22Rv1 (cell line): ENCODE measurements around the gene UMODL1.

Experiments used
- ZFX ChIP-seq: fragments of 450-650 bp; IDR thresholded peaks from 2 replicates; pipeline ENCODE4 v1.6.1; 2017; ENCODE audit warnings: antibody characterized with exemption, borderline replicate concordance
- TF ChIP-seq, protein P1 (sequence below): fragments of 450-650 bp; IDR thresholded peaks from 2 replicates; pipeline ENCODE4 v1.5.1; 2017; ENCODE audit warnings: mild to moderate bottlenecking

DNA sequence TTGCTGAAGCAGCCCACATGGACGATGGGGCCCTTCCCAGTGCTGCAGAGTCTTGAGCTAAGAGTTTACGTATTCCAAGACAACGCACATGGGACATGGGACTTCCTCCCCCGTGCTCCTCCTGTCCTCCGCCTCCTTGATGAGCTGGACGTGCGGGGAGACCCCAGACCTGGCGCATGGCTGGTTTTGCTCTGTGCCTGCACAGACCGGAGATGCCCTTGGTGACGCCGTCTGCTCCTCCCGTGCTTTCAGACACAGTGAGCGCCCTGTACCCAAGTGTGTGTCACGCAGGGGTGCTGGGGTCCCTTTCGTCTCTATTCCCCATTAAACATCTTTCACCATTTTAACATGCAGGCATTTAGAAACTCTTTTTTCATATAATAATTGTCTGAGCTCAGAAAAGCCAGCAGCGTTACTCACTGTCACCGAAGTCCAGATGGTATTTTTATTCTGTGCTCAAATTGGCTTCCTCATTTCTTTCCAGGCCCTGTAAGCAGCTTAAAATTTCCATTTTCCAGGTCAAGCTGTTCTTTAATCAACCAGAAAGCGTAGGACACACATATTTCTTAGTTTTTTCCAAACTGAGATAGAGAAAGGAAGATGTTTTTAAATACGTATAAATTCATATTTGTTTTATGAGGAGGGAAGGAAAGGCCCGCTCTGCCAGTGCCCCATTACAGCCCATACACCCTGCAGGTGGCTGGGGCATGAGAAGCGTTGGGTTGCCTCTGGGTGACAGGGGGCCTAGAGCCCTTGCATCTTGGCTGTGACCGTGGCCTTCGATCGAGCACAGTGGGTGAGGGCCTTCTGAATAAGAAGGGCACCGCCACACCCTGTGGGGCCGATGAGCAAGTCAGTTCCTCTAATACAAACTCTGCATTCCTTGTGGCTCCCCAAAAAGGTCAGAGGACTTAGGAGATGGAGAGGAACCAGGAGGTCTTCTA lies 43.0 kb upstream of the UMODL1 start:
- TF ChIP-seq, protein P1, sequence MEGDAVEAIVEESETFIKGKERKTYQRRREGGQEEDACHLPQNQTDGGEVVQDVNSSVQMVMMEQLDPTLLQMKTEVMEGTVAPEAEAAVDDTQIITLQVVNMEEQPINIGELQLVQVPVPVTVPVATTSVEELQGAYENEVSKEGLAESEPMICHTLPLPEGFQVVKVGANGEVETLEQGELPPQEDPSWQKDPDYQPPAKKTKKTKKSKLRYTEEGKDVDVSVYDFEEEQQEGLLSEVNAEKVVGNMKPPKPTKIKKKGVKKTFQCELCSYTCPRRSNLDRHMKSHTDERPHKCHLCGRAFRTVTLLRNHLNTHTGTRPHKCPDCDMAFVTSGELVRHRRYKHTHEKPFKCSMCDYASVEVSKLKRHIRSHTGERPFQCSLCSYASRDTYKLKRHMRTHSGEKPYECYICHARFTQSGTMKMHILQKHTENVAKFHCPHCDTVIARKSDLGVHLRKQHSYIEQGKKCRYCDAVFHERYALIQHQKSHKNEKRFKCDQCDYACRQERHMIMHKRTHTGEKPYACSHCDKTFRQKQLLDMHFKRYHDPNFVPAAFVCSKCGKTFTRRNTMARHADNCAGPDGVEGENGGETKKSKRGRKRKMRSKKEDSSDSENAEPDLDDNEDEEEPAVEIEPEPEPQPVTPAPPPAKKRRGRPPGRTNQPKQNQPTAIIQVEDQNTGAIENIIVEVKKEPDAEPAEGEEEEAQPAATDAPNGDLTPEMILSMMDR, result no peak
- no peak for TF ChIP-seq ZFX
